HG03354 (cell line): ENCODE results near the gene C16orf82.

Experiments
- ATAC-seq: cut with Tn5 transposase; IDR thresholded peaks from one replicate; pipeline ENCODE4 v1.9.1; 2021; ENCODE audit warnings: mild to moderate bottlenecking; ENCODE audit not compliant: unreplicated experiment, poor library complexity, severe bottlenecking

C16orf82 gene

GRCh38 chr16:27066668-27067537 is at the start of gene C16orf82:
TSS of gene C16orf82 (plus strand) at chr16:27066927.
- no peak for ATAC-seq

GRCh38 chr16:27020031-27020430 is 46.7 kb upstream of the C16orf82 start:
- no peak for ATAC-seq

GRCh38 chr16:27024010-27024409 is 42.7 kb upstream of the C16orf82 start:
- no peak for ATAC-seq

- no peak for ATAC-seq
These were observed 41.1 kb upstream of the C16orf82 start for GRCh38 chr16:27025581-27025980.

GRCh38 chr16:27027971-27028370 is 38.8 kb upstream of the C16orf82 start:
- no peak for ATAC-seq

- ATAC-seq, result no peak
These were observed 38.1 kb upstream of the C16orf82 start for GRCh38 chr16:27028591-27029110.

GRCh38 chr16:27029525-27029924 is 37.2 kb upstream of the C16orf82 start:
- no peak for ATAC-seq

GRCh38 chr16:27033281-27033979 is 33.3 kb upstream of the C16orf82 start:
- ATAC-seq, result no peak

- ATAC-seq, result no peak
These were observed 26.0 kb upstream of the C16orf82 start for GRCh38 chr16:27040732-27041131.

GRCh38 chr16:27046958-27047518 is 19.7 kb upstream of the C16orf82 start:
- ATAC-seq, result no peak

- ATAC-seq, result no peak
These were observed 18.4 kb upstream of the C16orf82 start for GRCh38 chr16:27048316-27048715.

GRCh38 chr16:27049117-27049516 is 17.6 kb upstream of the C16orf82 start:
- no peak for ATAC-seq

GRCh38 chr16:27052007-27052406 is 14.7 kb upstream of the C16orf82 start:
- no peak for ATAC-seq

GRCh38 chr16:27053996-27054395 is 12.7 kb upstream of the C16orf82 start:
- ATAC-seq, result no peak

GRCh38 chr16:27058299-27058698 is 8.4 kb upstream of the C16orf82 start:
- ATAC-seq, result no peak

GRCh38 chr16:27070776-27071175 is 4.0 kb downstream of the C16orf82 start:
- no peak for ATAC-seq

GRCh38 chr16:27073733-27074132 is 7.0 kb downstream of the C16orf82 start:
- no peak for ATAC-seq

- ATAC-seq, result no peak
These were observed 14.2 kb downstream of the C16orf82 start for GRCh38 chr16:27080895-27081294.

- ATAC-seq, result no peak
These were observed 17.1 kb downstream of the C16orf82 start for GRCh38 chr16:27083861-27084261.

GRCh38 chr16:27084307-27085028 is 17.7 kb downstream of the C16orf82 start:
- no peak for ATAC-seq
